Activated CD8-positive, alpha-beta memory T cell treated with anti-CD3 and anti-CD28 coated beads, Interleukin-2, amount 50 U/mL, for 24 hours (primary cell): Measurements from ENCODE around the gene TTC21B.

Experiments
- DNase-seq: peaks from one replicate; pipeline ENCODE4 v3.0.0-alpha.2; 2020; ENCODE audit errors: extremely low read depth

Gene TTC21B

DNA sequence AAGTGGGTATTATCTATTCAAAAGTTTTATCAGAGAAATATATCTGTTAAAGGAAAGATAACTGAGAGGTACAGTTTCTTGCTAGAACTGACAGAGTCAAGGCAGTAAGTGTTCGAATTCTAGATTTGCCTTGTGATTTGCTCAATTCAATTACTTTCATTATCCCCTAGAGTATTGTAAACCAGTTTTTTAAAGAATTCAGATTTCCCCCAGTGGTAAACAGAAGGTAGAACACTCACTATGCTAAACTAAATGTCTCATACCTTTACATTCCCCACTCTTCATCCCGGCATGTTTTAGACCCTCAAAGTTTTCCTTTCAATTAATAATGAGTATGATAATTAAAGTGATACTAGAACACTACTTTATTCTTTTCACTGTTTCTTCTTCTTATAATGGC, 28.6 kb downstream of the TTC21B start:
- no peak for DNase-seq

DNA sequence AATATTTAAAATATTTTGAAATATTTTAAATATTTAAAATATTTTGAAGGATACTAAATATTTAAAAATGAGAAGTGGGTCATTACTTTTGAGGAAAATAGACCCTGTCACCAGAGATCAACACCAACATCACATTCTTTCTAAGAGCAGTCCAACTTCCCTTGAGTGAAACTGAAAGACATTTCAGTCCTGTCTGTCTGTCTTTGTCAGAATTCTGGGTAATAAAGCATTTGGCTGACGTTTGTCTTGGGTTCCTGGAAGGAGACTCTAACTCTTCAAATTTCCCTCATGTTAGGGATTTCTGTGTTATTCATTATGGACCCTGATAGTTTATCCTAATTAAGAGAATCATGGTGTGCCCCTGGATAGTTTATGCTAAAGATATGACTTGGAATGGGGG, 32.8 kb downstream of the TTC21B start:
- no peak for DNase-seq

- DNase-seq: no peak
Observed at GRCh38 chr2:165913636-165914035, 39.9 kb downstream of the TTC21B start.

DNA sequence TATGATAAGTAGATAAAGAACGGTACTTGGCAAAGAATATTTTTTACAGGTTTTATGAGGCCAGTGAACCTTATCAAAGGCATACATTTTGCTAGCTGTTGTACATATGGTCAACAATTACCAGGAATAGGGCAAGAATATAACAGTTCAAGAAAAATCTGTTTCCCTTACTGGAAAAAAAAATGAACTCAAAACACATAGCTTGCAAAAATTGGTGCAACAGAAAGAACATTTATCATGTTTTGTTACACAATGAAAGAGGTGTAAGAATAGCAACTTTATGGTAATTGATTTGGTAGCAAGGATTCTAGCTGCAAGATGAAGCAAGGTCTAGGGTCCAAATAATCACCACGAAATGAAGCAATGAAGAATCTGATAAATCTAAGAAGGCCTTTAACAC, 41.6 kb downstream of the TTC21B start:
- no peak for DNase-seq

DNA sequence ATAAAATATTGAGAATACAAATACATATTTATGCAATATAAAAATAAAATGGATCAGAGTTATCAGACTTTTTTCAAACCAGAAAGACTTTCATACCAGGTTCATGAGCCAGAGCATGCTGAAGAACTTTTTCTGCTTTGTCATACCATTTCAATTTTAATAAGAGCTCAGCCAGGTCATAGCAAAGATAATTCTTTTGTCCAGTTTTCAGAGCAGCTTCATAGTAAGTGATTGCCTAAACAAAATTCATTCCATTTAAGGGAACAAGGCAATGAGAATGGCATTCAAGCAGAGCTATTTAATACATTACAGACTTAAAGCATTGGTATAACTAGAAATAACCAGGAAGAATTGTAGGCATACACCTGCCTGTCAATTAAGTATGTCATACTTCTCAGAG, 42.3 kb downstream of the TTC21B start:
- DNase-seq: no peak

DNA sequence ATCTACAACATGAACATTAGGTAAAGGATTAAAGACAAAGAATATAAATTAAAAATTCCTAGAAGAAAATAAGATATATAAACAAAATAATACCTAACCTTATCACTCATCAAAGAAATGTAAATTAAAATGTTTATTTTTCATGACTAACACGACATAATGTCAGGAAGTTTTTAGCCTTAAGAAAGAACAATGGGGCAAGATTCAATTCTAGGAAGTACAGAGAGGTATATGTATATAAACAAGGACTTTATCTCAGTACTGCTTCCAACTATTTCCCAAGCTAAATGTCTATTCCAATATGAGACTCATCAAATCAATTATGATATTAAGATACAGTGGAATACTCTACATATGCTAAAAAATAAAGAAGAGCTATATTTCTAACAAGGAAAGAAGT, 44.1 kb downstream of the TTC21B start:
- DNase-seq: no peak

DNA sequence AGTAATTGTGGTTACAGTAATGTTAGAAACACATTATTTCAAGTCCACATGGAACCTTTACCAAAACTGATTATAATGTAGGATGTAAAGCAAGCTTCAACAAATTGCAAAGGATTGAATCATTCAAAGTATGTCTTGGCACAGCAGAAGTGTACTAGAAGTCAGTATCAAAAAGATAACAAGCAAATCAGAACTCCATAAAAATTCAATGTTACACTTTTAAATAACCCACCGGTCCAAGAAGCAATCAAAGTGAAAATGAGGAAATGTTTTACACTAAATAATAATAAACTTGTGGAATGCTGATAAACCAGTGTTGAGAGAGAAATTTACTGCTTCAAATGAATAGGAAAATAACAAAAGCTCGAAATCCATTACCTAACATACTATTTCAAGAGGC, 47.7 kb downstream of the TTC21B start:
- no peak for DNase-seq

GRCh38 chr2:165905269-165905668, 48.3 kb downstream of the TTC21B start:
- DNase-seq: no peak

GRCh38 chr2:165904432-165904831, 49.1 kb downstream of the TTC21B start:
- DNase-seq: no peak

DNA sequence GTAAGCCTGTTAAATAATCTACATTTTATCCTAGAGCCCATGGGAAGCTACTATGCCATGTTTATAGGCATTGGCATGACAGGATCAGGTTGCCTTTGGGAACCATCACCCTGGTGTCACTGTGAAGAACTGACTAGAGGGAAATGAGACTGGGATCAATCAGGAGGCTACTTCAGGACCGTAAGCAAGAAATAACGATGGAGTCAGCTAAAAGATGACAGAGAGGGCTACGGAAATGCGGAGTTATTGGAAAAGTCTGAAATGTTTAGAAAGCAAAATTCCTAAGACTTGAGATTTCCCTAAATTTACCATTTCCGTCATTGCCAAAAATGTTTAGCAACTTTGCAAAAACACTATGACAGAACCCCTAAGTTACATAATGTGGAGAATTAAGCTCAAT, 50.2 kb downstream of the TTC21B start:
- no peak for DNase-seq

DNA sequence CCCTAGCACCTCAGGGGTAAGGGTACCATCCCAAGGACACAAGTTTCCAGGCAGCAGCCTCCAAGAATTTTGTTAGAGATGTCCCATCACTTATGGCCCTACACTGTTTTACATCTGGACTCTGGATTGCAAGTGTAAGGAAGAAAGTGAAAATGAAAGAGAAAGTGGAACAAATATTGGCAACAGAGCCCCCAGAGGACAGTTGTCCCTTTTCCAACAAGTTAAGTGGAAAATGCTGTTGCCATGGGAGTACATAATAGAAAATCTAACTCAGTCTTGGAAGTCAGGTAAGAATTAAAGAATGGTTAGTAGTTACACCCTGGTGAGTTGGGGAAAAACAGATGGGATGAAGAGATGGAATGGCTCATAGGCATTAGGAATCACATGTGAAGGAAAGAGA, 50.6 kb downstream of the TTC21B start:
- no peak for DNase-seq

GRCh38 chr2:165901620-165902298, 51.8 kb downstream of the TTC21B start:
- no peak for DNase-seq

DNA sequence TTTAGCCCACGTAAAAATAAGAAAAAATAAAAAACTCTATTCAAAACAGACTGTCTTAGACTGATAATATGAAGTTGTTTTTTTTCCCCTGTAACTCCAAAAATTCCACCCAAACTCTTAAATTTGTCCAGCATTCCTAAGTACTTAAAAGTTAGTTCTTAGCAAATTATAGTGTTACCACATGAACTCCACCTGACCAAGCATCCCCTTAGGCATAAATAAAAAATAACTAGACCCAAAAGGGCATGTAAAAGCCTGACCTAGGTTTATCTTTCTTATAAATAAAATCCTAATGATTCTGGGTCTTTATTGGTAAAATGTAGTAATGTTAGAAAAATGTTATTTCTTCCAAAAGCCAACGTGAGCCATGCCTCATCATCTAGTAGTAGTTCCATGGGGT, 54.3 kb downstream of the TTC21B start:
- no peak for DNase-seq

DNA sequence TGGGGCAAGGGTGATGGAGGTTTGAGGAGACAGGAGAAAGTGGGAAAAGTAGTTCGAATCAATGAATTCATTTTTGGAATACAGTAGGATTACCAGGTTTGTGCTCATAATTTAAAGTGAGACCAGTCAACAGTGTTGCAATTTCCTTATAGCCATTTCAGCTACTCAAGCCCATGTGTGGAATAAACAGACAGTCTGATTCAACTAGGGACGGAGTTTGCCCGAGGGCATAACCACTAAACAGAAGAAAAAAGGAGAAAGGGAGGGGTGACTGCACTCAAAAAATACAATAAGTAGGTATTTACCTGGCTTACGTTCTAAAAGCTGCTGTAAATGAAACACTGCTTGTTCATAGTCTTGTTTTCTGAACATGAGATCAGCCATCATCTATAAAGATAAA, 55.2 kb downstream of the TTC21B start:
- DNase-seq: no peak

- no peak for DNase-seq
Observed at GRCh38 chr2:165897726-165898125, 55.9 kb downstream of the TTC21B start.

DNA sequence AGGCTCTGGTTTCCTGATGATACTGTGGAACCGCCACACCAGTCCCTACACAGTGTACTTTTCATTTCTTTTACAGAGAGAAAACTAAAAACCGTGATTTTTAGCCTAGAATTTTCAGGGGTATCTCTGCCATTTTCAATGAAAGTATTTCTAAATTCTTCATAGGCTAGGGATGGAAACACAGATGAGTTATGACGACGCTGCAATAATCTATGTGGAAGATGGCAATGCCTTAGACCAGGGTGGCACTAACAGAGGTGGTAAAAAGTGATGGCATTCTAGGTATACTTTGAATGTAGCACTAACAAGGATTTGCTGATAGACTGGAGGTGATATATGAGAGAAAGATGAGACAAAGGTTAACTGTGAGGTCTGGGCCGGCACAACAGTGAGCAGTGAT, 56.5 kb downstream of the TTC21B start:
- no peak for DNase-seq

DNA sequence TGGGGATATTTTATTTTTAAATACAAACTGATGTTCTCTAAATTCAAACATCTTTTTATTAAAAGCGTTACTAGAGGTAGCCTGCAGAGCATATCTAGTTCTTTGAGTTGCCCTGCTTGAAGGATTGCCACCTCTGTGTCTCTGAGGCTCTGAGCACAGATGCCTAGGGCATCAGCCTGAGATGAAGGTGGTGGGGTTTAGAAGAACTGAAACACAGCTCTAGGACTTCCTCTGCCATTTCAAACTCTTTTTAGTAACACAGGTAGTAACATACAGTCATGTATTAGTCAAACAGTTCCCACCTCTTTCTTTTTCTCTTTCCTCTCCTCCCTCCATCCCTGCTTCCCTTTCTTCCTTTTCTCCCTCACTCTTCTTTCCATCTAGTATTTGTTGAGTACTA, 57.6 kb downstream of the TTC21B start:
- no peak for DNase-seq

- no peak for DNase-seq
Observed at GRCh38 chr2:165893556-165893955, 60.0 kb downstream of the TTC21B start.

- no peak for DNase-seq
Observed at GRCh38 chr2:165892526-165892925, 61.0 kb downstream of the TTC21B start.

- no peak for DNase-seq
Observed at GRCh38 chr2:165891943-165892342, 61.6 kb downstream of the TTC21B start.

GRCh38 chr2:165891345-165891744, 62.2 kb downstream of the TTC21B start:
- DNase-seq: no peak

GRCh38 chr2:165889798-165890197, 63.8 kb downstream of the TTC21B start:
- no peak for DNase-seq

GRCh38 chr2:165889158-165889557, 64.4 kb downstream of the TTC21B start:
- no peak for DNase-seq

DNA sequence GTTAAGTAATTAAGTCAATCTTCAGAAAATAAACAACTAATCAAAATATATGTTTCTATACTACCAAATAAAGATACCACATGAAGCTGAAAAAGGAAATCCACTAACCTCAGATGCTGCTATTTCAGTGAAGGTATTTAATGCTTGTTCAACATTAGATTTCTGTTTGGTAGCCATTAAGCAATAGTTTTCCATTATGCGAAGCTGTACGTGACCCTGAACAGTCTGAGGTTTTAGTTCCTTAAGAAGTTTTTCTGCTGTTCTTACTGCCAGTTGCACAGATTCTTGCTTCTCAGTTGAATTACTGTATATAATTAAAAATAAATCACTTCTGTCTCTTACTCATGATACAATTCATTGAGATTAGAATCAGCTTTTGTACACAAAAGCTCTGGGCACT, 65.4 kb downstream of the TTC21B start:
- no peak for DNase-seq
